A673 (cell line): Measurements from ENCODE around the gene RPL28. TPM values are rescaled to one million over a fixed set of nuclear protein-coding genes. Genes with fewer than 3 reads are reported as not detected.

Experiments
- BruUV-seq: library from RNA; stranded (reverse); fragments of 400-500 nt; replicated peaks from 2 replicates; lab custom pipeline; 2021; lab: Mats Ljungman, UMichigan
- CTCF ChIA-PET: fragments of 300-600 bp; sonication (Branson Sonifier 250); formaldehyde crosslinking; loops from one replicate; lab custom pipeline; 2022; ENCODE audit warnings: antibody characterized with exemption; lab: Charles Lee
- POLR2A ChIA-PET: fragments of 300-600 bp; sonication (Branson Sonifier 250); formaldehyde crosslinking; loops from one replicate; lab custom pipeline; 2022; ENCODE audit warnings: antibody characterized with exemption; ENCODE audit not compliant: low non-redundant PET; lab: Charles Lee
- DNase-seq: peaks from one replicate; pipeline ENCODE4 v3.0.0-alpha.2; 2015; ENCODE audit warnings: low spot score
- H3K27ac ChIP-seq: fragments of 200-600 bp; sonication (generic); 2 replicates; pipeline ENCODE4 v1.5.1; 2016; ENCODE audit warnings: mixed run types, low read depth, mild to moderate bottlenecking, mixed read lengths, antibody characterized with exemption, low read length; ENCODE audit not compliant: poor library complexity, severe bottlenecking
- H3K27me3 ChIP-seq: fragments of 200-600 bp; sonication (generic); replicated peaks from 2 replicates; pipeline ENCODE4 v1.6.1; 2017; ENCODE audit warnings: mixed run types, low read depth, mild to moderate bottlenecking, mixed read lengths, antibody characterized with exemption, low read length; ENCODE audit not compliant: insufficient read depth, poor library complexity
- H3K36me3 ChIP-seq: fragments of 200-600 bp; sonication (generic); 2 replicates; pipeline ENCODE4 v1.6.1; 2016; ENCODE audit warnings: mixed run types, mild to moderate bottlenecking, mixed read lengths, antibody characterized with exemption, low read length; ENCODE audit not compliant: insufficient read depth, poor library complexity, severe bottlenecking
- H3K4me1 ChIP-seq: fragments of 200-600 bp; sonication (generic); 2 replicates; pipeline ENCODE4 v1.6.1; 2017; ENCODE audit warnings: mixed run types, mild to moderate bottlenecking, mixed read lengths, antibody characterized with exemption, low read length; ENCODE audit not compliant: insufficient read depth, poor library complexity, severe bottlenecking
- H3K4me3 ChIP-seq: fragments of 200-600 bp; sonication (generic); 2 replicates; pipeline ENCODE4 v1.5.1; 2016; ENCODE audit warnings: low read depth, mixed run types, mild to moderate bottlenecking, mixed read lengths, low read length; ENCODE audit not compliant: poor library complexity, severe bottlenecking
- H3K9me3 ChIP-seq: fragments of 200-600 bp; sonication (generic); 2 replicates; pipeline ENCODE4 v1.6.1; 2016; ENCODE audit warnings: mixed run types, low read depth, mild to moderate bottlenecking, mixed read lengths, antibody characterized with exemption, low read length; ENCODE audit not compliant: poor library complexity, severe bottlenecking
- EZH2 ChIP-seq: fragments of 200-600 bp; sonication (generic); IDR thresholded peaks from 2 replicates; pipeline ENCODE4 v1.6.1; 2017; ENCODE audit warnings: borderline replicate concordance, low read depth, mild to moderate bottlenecking, mixed read lengths, antibody characterized with exemption, low read length; ENCODE audit not compliant: poor library complexity, severe bottlenecking
- intact Hi-C: fragments of 100-400 bp; cut with micrococcal nuclease; formaldehyde crosslinking; loops from one replicate; pipeline ENCODE4 v1.10.0; 2022; ENCODE audit not compliant: unreplicated experiment
- total RNA-seq: library from RNA; stranded (reverse); gene quantifications from 2 replicates; pipeline ENCODE4 v1.2.3, GENCODE V29; 2021
- TF ChIP-seq, protein P1 (sequence below): fragments of 300-800, 200-600 bp; sonication (generic); conservative IDR thresholded peaks from 2 replicates; pipeline ENCODE4 v1.5.1; 2017; ENCODE audit warnings: low read depth, mild to moderate bottlenecking, antibody characterized with exemption, low read length, moderate library complexity, mixed read lengths

Gene RPL28
- total RNA-seq, 1 experiment from 2014 or later: 1,380 TPM

DNA sequence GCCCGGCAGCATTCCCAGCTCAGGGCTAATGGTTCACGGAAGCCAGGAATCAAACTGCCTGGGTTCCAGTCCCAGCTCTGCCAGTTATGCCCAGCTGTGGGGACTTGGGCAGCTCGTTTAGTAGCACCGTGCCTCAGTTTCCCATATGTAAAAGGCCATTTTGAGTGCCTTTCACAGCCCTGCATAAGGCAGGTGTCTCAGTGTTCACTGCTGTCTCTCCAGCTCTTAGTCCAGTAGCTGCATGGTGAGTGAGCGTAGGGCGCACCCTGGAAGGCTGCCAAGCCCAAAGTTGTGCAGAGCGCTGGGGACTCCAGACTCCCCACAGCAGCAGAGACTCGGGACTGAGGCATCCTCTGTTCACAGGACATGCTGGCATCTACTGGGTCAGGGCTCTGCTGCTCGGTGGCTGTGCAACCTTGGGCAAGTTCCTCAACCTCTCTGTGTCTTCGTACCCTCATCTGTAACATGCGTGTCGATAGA is 5.5 kb downstream of the RPL28 start:
- BruUV-seq: no TSS peak
- POLR2A ChIA-PET: no interaction called here
- no peaks in the 10 kb centered on the region for H3K27me3 ChIP-seq
- CTCF ChIA-PET: no interaction called here
- no peaks in the 10 kb centered on the region for H3K9me3 ChIP-seq
- intact Hi-C loops: no loop called here
- DNase-seq: no peak
- no peak for TF ChIP-seq EZH2
- TF ChIP-seq, protein P1, sequence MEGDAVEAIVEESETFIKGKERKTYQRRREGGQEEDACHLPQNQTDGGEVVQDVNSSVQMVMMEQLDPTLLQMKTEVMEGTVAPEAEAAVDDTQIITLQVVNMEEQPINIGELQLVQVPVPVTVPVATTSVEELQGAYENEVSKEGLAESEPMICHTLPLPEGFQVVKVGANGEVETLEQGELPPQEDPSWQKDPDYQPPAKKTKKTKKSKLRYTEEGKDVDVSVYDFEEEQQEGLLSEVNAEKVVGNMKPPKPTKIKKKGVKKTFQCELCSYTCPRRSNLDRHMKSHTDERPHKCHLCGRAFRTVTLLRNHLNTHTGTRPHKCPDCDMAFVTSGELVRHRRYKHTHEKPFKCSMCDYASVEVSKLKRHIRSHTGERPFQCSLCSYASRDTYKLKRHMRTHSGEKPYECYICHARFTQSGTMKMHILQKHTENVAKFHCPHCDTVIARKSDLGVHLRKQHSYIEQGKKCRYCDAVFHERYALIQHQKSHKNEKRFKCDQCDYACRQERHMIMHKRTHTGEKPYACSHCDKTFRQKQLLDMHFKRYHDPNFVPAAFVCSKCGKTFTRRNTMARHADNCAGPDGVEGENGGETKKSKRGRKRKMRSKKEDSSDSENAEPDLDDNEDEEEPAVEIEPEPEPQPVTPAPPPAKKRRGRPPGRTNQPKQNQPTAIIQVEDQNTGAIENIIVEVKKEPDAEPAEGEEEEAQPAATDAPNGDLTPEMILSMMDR: no peak
- H3K4me1 ChIP-seq: peaks cover 22% of the 10 kb centered on the region
- H3K36me3 ChIP-seq: peaks cover 38% of the 10 kb centered on the region
- no peak overlapping the region for H3K4me3 ChIP-seq
- H3K27ac ChIP-seq: no peak overlapping the region

DNA sequence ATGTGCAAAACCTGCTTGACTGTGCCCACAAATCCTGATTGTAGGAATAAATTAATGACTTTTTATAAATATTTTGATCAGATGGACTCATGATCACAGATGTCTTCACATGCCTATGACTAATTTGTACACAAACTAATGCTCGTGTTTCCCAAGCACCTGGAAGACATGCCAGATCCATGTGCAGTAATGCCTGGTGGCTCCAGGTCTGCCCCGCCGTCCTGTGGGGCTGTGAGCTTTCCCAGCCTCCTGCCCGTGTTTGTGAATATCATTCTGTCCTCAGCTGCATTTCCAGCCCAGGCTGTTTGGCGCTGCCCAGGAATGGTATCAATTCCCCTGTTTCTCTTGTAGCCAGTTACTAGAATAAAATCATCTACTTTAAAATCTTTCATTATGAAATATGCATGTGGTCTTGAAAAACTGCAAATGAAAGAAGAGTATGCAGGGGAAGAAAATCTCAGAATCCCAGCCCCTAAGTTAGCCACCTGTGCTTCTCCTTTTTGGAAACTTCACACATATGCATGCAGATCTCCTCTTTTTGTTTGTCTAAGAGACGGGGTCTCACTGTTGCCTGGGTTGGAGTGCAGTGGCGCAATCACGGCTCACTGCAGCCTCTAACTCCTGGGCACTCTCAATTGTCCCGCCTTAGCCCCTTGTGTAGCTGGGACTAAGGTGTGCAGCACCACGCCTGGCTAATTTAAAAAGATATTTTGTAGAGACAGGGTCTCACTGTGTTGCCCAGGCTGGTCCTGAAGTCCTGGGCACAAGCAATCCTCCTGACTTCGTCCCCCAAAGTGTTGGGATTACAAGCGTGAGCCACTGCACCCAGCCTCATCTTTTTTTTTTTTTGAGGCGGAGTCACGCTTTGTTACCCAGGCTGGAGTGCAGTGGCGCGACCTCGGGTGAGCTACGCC is 6.2 kb downstream of the RPL28 start:
- TF ChIP-seq EZH2: no peak
- TF ChIP-seq, protein P1: no peak
- ChIA-PET POLR2A (no interaction called here), CTCF (no interaction called here)
- H3K27me3 ChIP-seq: no peaks in the 10 kb centered on the region
- H3K4me1 ChIP-seq: peaks cover 22% of the 10 kb centered on the region
- H3K4me3 ChIP-seq: no peak overlapping the region
- H3K36me3 ChIP-seq: peaks cover 31% of the 10 kb centered on the region
- intact Hi-C loops: no loop called here
- H3K27ac ChIP-seq: no peak overlapping the region
- H3K9me3 ChIP-seq: no peaks in the 10 kb centered on the region
- DNase-seq: no peak
- BruUV-seq: no TSS peak

DNA sequence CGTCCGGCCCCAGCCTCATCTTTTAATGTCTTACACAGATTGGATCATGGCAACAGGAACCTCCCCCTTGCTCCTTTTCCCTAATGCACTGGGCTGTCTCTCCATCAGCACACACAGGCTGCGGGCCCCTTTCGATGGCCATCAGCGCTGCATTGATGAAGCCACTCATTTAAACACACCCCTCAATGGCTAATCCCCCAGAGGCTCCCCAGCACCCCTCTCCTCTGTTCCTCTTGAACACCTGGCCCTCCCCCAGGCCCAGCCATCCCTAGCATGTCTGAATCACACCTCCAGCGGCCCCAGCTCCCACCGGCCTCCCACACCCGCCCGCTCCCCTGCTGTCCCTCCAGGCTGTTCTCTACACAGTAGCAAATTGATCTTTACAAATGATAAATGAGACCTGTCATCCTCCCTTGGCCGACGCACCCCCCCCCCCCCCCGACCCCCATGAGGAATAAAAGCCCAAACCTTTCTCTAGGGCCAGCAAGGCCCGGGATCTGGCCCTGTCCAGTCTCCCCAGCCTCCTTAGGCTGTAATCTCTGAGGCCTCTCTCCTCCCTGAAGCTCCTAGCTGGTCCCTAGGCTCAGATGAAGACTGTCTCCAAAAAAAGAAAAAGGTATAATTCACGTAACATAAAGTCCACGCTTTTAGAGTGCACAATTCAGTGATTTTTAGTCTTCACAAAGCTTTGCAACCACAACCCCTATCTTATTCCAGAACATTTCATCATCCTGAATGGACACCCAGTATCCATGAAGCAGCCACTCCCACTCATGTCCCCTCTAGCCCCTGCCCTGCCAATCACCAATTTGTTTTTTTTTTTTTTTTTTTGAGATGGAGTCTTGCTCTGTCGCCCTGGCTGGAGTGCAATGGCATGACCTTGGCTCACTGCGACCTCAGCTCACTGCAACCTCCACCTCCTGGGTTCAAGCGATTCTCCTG is 7.4 kb downstream of the RPL28 start:
- intact Hi-C loops: no loop called here
- H3K9me3 ChIP-seq: no peaks in the 10 kb centered on the region
- no peak for TF ChIP-seq EZH2
- TF ChIP-seq, protein P1: no peak
- ChIA-PET POLR2A (interaction anchor here (0.7 kb wide), 1 partner anchor 326 kb away, joined by 8 read pairs; no protein-coding TSS in a partner anchor), CTCF (no interaction called here)
- DNase-seq: no peak
- H3K27ac ChIP-seq: no peak overlapping the region
- peaks cover 13% of the 10 kb centered on the region for H3K4me1 ChIP-seq
- H3K36me3 ChIP-seq: peaks cover 20% of the 10 kb centered on the region
- H3K27me3 ChIP-seq: no peaks in the 10 kb centered on the region
- BruUV-seq: no TSS peak
- no peak overlapping the region for H3K4me3 ChIP-seq
